ENCODE results near the gene UBE2F. TPM values are rescaled to one million over a fixed set of nuclear protein-coding genes. Genes with fewer than 3 reads are reported as not detected.

The UBE2F gene
- total RNA-seq, 2 experiments from 2014 or later: 19.9 to 27.1 TPM

- ChIA-PET CTCF (ENCODE audit: unreplicated experiment) (no interaction called here), POLR2A (no interaction called here)
- H3K4me1 ChIP-seq (ENCODE audit: insufficient read depth, low read length, poor library complexity, severe bottlenecking): no peaks in the 10 kb centered on the region
- H3K9me3 ChIP-seq (ENCODE audit: low read length): no peaks in the 10 kb centered on the region
- no peaks in the 10 kb centered on the region for H3K9me2 ChIP-seq (ENCODE audit: insufficient read depth, low read length)
- no peak overlapping the region for H3K4me3 ChIP-seq (ENCODE audit: low read depth, low read length, poor library complexity, severe bottlenecking)
- no TSS peak for BruUV-seq (replicated peaks)
- intact Hi-C loops (cut with micrococcal nuclease; ENCODE audit: unreplicated experiment): no loop called here
- no peak overlapping the region for H2AFZ ChIP-seq (ENCODE audit: low read length)
- no peak for TF ChIP-seq EZH2phosphoT487 (IDR thresholded peaks at IDR 0.05; ENCODE audit: borderline replicate concordance, low read depth, low read length)
- TF ChIP-seq, protein P1, sequence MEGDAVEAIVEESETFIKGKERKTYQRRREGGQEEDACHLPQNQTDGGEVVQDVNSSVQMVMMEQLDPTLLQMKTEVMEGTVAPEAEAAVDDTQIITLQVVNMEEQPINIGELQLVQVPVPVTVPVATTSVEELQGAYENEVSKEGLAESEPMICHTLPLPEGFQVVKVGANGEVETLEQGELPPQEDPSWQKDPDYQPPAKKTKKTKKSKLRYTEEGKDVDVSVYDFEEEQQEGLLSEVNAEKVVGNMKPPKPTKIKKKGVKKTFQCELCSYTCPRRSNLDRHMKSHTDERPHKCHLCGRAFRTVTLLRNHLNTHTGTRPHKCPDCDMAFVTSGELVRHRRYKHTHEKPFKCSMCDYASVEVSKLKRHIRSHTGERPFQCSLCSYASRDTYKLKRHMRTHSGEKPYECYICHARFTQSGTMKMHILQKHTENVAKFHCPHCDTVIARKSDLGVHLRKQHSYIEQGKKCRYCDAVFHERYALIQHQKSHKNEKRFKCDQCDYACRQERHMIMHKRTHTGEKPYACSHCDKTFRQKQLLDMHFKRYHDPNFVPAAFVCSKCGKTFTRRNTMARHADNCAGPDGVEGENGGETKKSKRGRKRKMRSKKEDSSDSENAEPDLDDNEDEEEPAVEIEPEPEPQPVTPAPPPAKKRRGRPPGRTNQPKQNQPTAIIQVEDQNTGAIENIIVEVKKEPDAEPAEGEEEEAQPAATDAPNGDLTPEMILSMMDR (conservative IDR thresholded peaks at IDR 0.05; ENCODE audit: low read length): no peak
- H3K27ac ChIP-seq (ENCODE audit: low read depth, low read length, poor library complexity, severe bottlenecking): no peak overlapping the region
- no peaks in the 10 kb centered on the region for H3K79me2 ChIP-seq (ENCODE audit: insufficient read depth, low read depth, low read length)
- no peaks in the 10 kb centered on the region for H4K20me1 ChIP-seq (ENCODE audit: insufficient read depth, low read length)
- H3K36me3 ChIP-seq (ENCODE audit: insufficient read depth, low read length): no peaks in the 10 kb centered on the region
- DNase-seq (ENCODE audit: low spot score): no peak
- H3K4me2 ChIP-seq (ENCODE audit: low read length): no peak overlapping the region
Observed at GRCh38 chr2:238004077-238004830, 37.4 kb downstream of the UBE2F start.

DNA sequence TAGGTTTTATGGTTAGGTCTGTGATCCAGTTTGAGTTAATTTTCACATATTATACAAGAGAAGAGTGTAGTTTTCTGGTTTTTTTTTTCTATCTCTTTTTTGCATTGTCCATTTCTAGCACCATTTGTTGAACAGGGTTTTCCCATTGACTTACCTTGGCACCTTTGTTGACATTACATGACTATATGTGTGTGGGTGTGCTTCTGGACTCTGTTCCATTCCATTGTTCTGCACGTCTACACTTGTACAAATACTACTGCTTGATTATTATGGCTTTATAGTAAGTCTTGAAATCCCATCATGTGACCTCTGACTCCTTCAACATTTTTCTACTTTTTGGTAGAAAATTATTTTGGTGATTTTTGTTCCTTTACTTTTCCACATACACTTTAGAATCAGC, 38.7 kb downstream of the UBE2F start:
- ChIA-PET CTCF (ENCODE audit: unreplicated experiment) (no interaction called here), POLR2A (interaction anchor here (0.5 kb wide), 1 partner anchor 472 kb away, joined by 3 read pairs; no protein-coding TSS in a partner anchor)
- Histone ChIP-seq H3K4me3 (ENCODE audit: low read depth, low read length, poor library complexity, severe bottlenecking) (no peak overlapping the region), H3K36me3 (ENCODE audit: insufficient read depth, low read length) (no peaks in the 10 kb centered on the region), H3K27ac (ENCODE audit: low read depth, low read length, poor library complexity, severe bottlenecking) (no peak overlapping the region), H4K20me1 (ENCODE audit: insufficient read depth, low read length) (no peaks in the 10 kb centered on the region), H2AFZ (ENCODE audit: low read length) (no peak overlapping the region), H3K4me1 (ENCODE audit: insufficient read depth, low read length, poor library complexity, severe bottlenecking) (no peaks in the 10 kb centered on the region), H3K79me2 (ENCODE audit: insufficient read depth, low read depth, low read length) (no peaks in the 10 kb centered on the region), H3K9me2 (ENCODE audit: insufficient read depth, low read length) (no peaks in the 10 kb centered on the region), H3K9me3 (ENCODE audit: low read length) (no peaks in the 10 kb centered on the region), H3K4me2 (ENCODE audit: low read length) (no peak overlapping the region)
- no peak for DNase-seq (ENCODE audit: low spot score)
- intact Hi-C loops (cut with micrococcal nuclease; ENCODE audit: unreplicated experiment): no loop called here
- no TSS peak for BruUV-seq (replicated peaks)
- TF ChIP-seq, protein P1 (conservative IDR thresholded peaks at IDR 0.05; ENCODE audit: low read length): no peak
- no peak for TF ChIP-seq EZH2phosphoT487 (IDR thresholded peaks at IDR 0.05; ENCODE audit: borderline replicate concordance, low read depth, low read length)

- no peak overlapping the region for H3K4me3 ChIP-seq (ENCODE audit: low read depth, low read length, poor library complexity, severe bottlenecking)
- H2AFZ ChIP-seq (ENCODE audit: low read length): no peak overlapping the region
- H3K9me3 ChIP-seq (ENCODE audit: low read length): no peaks in the 10 kb centered on the region
- ChIA-PET POLR2A (interaction anchor here (0.6 kb wide), 1 partner anchor 174 kb away, joined by 3 read pairs; no protein-coding TSS in a partner anchor), CTCF (ENCODE audit: unreplicated experiment) (no interaction called here)
- no peak for DNase-seq (ENCODE audit: low spot score)
- H3K79me2 ChIP-seq (ENCODE audit: insufficient read depth, low read depth, low read length): no peaks in the 10 kb centered on the region
- H3K27ac ChIP-seq (ENCODE audit: low read depth, low read length, poor library complexity, severe bottlenecking): no peak overlapping the region
- H3K4me2 ChIP-seq (ENCODE audit: low read length): no peak overlapping the region
- H3K4me1 ChIP-seq (ENCODE audit: insufficient read depth, low read length, poor library complexity, severe bottlenecking): no peaks in the 10 kb centered on the region
- no TSS peak for BruUV-seq (replicated peaks)
- intact Hi-C loops (cut with micrococcal nuclease; ENCODE audit: unreplicated experiment): no loop called here
- no peaks in the 10 kb centered on the region for H3K36me3 ChIP-seq (ENCODE audit: insufficient read depth, low read length)
- H4K20me1 ChIP-seq (ENCODE audit: insufficient read depth, low read length): no peaks in the 10 kb centered on the region
- TF ChIP-seq EZH2phosphoT487 (IDR thresholded peaks at IDR 0.05; ENCODE audit: borderline replicate concordance, low read depth, low read length): no peak
- TF ChIP-seq, protein P1 (conservative IDR thresholded peaks at IDR 0.05; ENCODE audit: low read length): no peak
- no peaks in the 10 kb centered on the region for H3K9me2 ChIP-seq (ENCODE audit: insufficient read depth, low read length)
Observed at GRCh38 chr2:238006510-238006909, 39.7 kb downstream of the UBE2F start.
